ENCODE measurements around the gene MORN1. TPM values are rescaled to one million over a fixed set of nuclear protein-coding genes. Genes with fewer than 3 reads are reported as not detected.

MORN1 gene
- total and polyA plus RNA-seq, 10 of the 15 experiments (the other 5 are each of a cell fraction or from before 2014, with no cell fraction given) = 0.76 to 7.9 (median 5.5) TPM

GRCh38 chr1:2324553-2325366 lies 66.6 kb downstream of the MORN1 start:
- H3K4me2 ChIP-seq (ENCODE audit: control insufficient read depth, insufficient read depth) = no peak overlapping the region
- ChIA-PET POLR2A (no interaction called here), RAD21 (ENCODE audit: unreplicated experiment) (no interaction called here), CTCF (no interaction called here), SMC1A (ENCODE audit: uncharacterized antibody, unreplicated experiment) (no interaction called here)
- BruUV-seq (replicated peaks) = no TSS peak
- no peak overlapping the region for H2AFZ ChIP-seq (ENCODE audit: control insufficient read depth, low read depth, low read length)
- intact Hi-C loops (cut with micrococcal nuclease; ENCODE audit: unreplicated experiment) = no loop called here
- WGBS (ENCODE audit: insufficient coverage, insufficient replicate concordance, low lambda C conversion rate, missing lambda C conversion rate) = 43% methylated on average over 18 of the region's 18 CpGs
- ATAC-seq = no peak
- no peaks in the 10 kb centered on the region for H4K20me1 ChIP-seq (ENCODE audit: control insufficient read depth, insufficient read depth)
- TF ChIP-seq ZSCAN29 (IDR thresholded peaks at IDR 0.05) (no peak), POLR2A (IDR thresholded peaks at IDR 0.05; ENCODE audit: low read depth, low read length) (no peak), SKIL (IDR thresholded peaks at IDR 0.05; ENCODE audit: low read depth, poor library complexity, severe bottlenecking) (no peak), PML (IDR thresholded peaks at IDR 0.05; ENCODE audit: low read length) (no peak), IRF4 (IDR thresholded peaks at IDR 0.05; ENCODE audit: low read depth, low read length) (no peak), POLR2AphosphoS2 (IDR thresholded peaks at IDR 0.05; ENCODE audit: low read depth, low read length) (no peak), HDAC6 (IDR thresholded peaks at IDR 0.05; ENCODE audit: unreplicated experiment) (no peak), ATF7 (IDR thresholded peaks at IDR 0.05; ENCODE audit: low read depth) (no peak), NRF1 (conservative IDR thresholded peaks at IDR 0.05; ENCODE audit: low read depth, low read length) (no peak)
- TF ChIP-seq, protein P1, sequence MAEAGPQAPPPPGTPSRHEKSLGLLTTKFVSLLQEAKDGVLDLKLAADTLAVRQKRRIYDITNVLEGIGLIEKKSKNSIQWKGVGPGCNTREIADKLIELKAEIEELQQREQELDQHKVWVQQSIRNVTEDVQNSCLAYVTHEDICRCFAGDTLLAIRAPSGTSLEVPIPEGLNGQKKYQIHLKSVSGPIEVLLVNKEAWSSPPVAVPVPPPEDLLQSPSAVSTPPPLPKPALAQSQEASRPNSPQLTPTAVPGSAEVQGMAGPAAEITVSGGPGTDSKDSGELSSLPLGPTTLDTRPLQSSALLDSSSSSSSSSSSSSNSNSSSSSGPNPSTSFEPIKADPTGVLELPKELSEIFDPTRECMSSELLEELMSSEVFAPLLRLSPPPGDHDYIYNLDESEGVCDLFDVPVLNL (IDR thresholded peaks at IDR 0.05; ENCODE audit: low read depth, low read length) = no peak
- TF ChIP-seq, protein P2, sequence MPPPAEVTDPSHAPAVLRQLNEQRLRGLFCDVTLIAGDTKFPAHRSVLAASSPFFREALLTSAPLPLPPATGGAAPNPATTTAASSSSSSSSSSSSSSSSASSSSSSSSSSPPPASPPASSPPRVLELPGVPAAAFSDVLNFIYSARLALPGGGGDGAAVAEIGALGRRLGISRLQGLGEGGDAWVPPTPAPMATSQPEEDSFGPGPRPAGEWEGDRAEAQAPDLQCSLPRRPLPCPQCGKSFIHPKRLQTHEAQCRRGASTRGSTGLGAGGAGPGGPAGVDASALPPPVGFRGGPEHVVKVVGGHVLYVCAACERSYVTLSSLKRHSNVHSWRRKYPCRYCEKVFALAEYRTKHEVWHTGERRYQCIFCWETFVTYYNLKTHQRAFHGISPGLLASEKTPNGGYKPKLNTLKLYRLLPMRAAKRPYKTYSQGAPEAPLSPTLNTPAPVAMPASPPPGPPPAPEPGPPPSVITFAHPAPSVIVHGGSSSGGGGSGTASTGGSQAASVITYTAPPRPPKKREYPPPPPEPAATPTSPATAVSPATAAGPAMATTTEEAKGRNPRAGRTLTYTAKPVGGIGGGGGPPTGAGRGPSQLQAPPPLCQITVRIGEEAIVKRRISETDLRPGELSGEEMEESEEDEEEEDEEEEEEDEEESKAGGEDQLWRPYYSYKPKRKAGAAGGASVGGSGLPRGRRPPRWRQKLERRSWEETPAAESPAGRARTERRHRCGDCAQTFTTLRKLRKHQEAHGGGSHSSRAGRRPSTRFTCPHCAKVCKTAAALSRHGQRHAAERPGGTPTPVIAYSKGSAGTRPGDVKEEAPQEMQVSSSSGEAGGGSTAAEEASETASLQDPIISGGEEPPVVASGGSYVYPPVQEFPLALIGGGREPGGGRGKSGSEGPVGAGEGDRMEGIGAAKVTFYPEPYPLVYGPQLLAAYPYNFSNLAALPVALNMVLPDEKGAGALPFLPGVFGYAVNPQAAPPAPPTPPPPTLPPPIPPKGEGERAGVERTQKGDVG (CRISPR knock-in tag; IDR thresholded peaks at IDR 0.05) = no peak
- H3K4me1 ChIP-seq (ENCODE audit: control insufficient read depth, insufficient read depth, low read length) = no peaks in the 10 kb centered on the region
- no peak for DNase-seq (ENCODE audit: low read depth, low spot score)
- H3K27me3 ChIP-seq (replicated peaks in 1 of 2; ENCODE audit: control insufficient read depth in 2 of 2, insufficient read depth in 2 of 2, low read length in 1 of 2) = no peaks in the 10 kb centered on the region
- no peak overlapping the region for H3K4me3 ChIP-seq
- no peaks in the 10 kb centered on the region for H3K79me2 ChIP-seq (ENCODE audit: control insufficient read depth, insufficient read depth, low read length)
- H3K27ac ChIP-seq (ENCODE audit: control insufficient read depth, insufficient read depth) = no peak overlapping the region
- H3K36me3 ChIP-seq (ENCODE audit: control insufficient read depth in 2 of 2, insufficient read depth in 2 of 2, low read length in 1 of 2) = no peaks in the 10 kb centered on the region
- in situ Hi-C loops (cut with MboI) = no loop called here
- H3K9ac ChIP-seq (ENCODE audit: control insufficient read depth, insufficient read depth, low read length) = no peak overlapping the region
- H3K9me3 ChIP-seq (replicated peaks; ENCODE audit: control insufficient read depth, insufficient read depth, low read length) = no peaks in the 10 kb centered on the region; the same call in 2 of the 3 replicates
- no peak for FAIRE-seq

Measured in GM12878 (cell line).